K562 (cell line): ENCODE results near the gene INHBC. TPM values are rescaled to one million over a fixed set of nuclear protein-coding genes. Genes with fewer than 3 reads are reported as not detected.

Experiments used
- ATAC-seq: fragments of 200-7000 bp; cut with Tn5 transposase; 3 replicates; pipeline ENCODE4 v1.9.1; 2020; ENCODE audit warnings: moderate library complexity
- BruUV-seq: library from RNA; stranded (reverse); fragments of 400-500 nt; replicated peaks from 2 replicates; lab custom pipeline; 2021; lab: Mats Ljungman, UMichigan
- CTCF ChIA-PET: fragments of 300-600 bp; formaldehyde crosslinking; extraction: SDS; loops from one replicate; lab custom pipeline; 2021; ENCODE audit warnings: low intra/inter-chr PET ratio; lab: Yijun Ruan, JAX
- POLR2A ChIA-PET: fragments of 300-600, 350-650 bp; sonication (Branson Sonifier 250); formaldehyde crosslinking; extraction: SDS; loops from one replicate; lab custom pipeline; 2021; ENCODE audit warnings: antibody characterized with exemption, inconsistent platforms; lab: Yijun Ruan, JAX
- DNase-seq, 4 experiments: peaks; one replicate each; pipeline versions ENCODE4 v3.0.0 to v3.0.0-alpha.2; 2011 to 2018; ENCODE audit warnings: low spot score in 3 of 4, mixed read lengths in 3 of 4; ENCODE audit errors: extremely low read depth in 1 of 4
- FAIRE-seq: peaks from 2 replicates; lab custom pipeline; 2011; peaks lifted over from hg19 to GRCh38; lab: Jason Lieb, UNC
- H2AFZ ChIP-seq: 2 replicates; pipeline ENCODE4 v1.6.0; 2011; ENCODE audit warnings: low read depth, low read length, control low read depth, inconsistent platforms
- H3K27ac ChIP-seq: fragments of 200-600 bp; 3 replicates; pipeline ENCODE4 v1.8.0; 2011; ENCODE audit warnings: low read depth, mild to moderate bottlenecking, control low read depth, inconsistent platforms, low read length, moderate library complexity, mixed read lengths; ENCODE audit errors: extremely low read depth
- H3K27me3 ChIP-seq, 2 experiments: fragments of 300-600 bp in 1 of 2; 2 replicates in 1 of 2; 3 replicates in 1 of 2; pipeline versions ENCODE4 v1.6.0 to v1.8.0; 2011; ENCODE audit warnings: inconsistent platforms in 2 of 2, low read length in 2 of 2, mild to moderate bottlenecking in 1 of 2, mixed read lengths in 1 of 2, moderate library complexity in 1 of 2; ENCODE audit not compliant: control insufficient read depth in 2 of 2, insufficient read depth in 2 of 2
- H3K36me3 ChIP-seq: fragments of 300-600 bp; 3 replicates; pipeline ENCODE4 v1.8.0; 2011; ENCODE audit warnings: mild to moderate bottlenecking, low read length, inconsistent platforms; ENCODE audit not compliant: control insufficient read depth, insufficient read depth
- H3K4me1 ChIP-seq, 2 experiments: fragments of 200-600 bp in 1 of 2; replicated peaks in 1 of 2; 2 replicates in 1 of 2; 3 replicates in 1 of 2; pipeline versions ENCODE4 v1.5.1 to v1.8.0; 2011; ENCODE audit warnings: inconsistent platforms in 2 of 2, low read length in 2 of 2, mild to moderate bottlenecking in 1 of 2, mixed read lengths in 1 of 2, moderate library complexity in 1 of 2; ENCODE audit not compliant: control insufficient read depth in 2 of 2, insufficient read depth in 2 of 2
- H3K4me2 ChIP-seq: 2 replicates; pipeline ENCODE4 v1.6.1; 2011; ENCODE audit warnings: low read length, control low read depth, inconsistent platforms, mixed read lengths; ENCODE audit not compliant: insufficient read depth
- H3K4me3 ChIP-seq: fragments of 200-600 bp; sonication (generic), shearing (Covaris generic); 2 replicates; pipeline ENCODE4 v1.5.1; 2016; ENCODE audit warnings: control low read depth, inconsistent platforms
- H3K79me2 ChIP-seq: fragments of 200-600 bp; 3 replicates; pipeline ENCODE4 v1.8.0; 2011; ENCODE audit warnings: low read length, inconsistent platforms; ENCODE audit not compliant: control insufficient read depth, insufficient read depth
- H3K9ac ChIP-seq, 2 experiments: 2 replicates each; pipeline versions ENCODE4 v1.6.0 to v1.6.1; 2011; ENCODE audit warnings: low read depth in 2 of 2, low read length in 2 of 2, control low read depth in 1 of 2, inconsistent platforms in 1 of 2, mild to moderate bottlenecking in 1 of 2, mixed read lengths in 1 of 2; ENCODE audit not compliant: insufficient read depth in 1 of 2
- H3K9me1 ChIP-seq: one replicate; pipeline ENCODE4 v1.6.0; 2011; ENCODE audit warnings: inconsistent platforms, mild to moderate bottlenecking, low read length, moderate library complexity; ENCODE audit not compliant: control insufficient read depth, insufficient read depth
- H3K9me3 ChIP-seq: replicated peaks from 2 replicates; pipeline ENCODE4 v1.5.1; 2011; ENCODE audit warnings: low read depth, low read length, inconsistent platforms; ENCODE audit not compliant: control insufficient read depth, insufficient read depth
- H4K20me1 ChIP-seq: replicated peaks from 2 replicates; pipeline ENCODE4 v1.6.1; 2011; ENCODE audit warnings: low read length, inconsistent platforms, mixed read lengths; ENCODE audit not compliant: control insufficient read depth, insufficient read depth
- BRD4 ChIP-seq: fragments of 200-600 bp; sonication (generic); IDR thresholded peaks from 2 replicates; pipeline ENCODE4 v1.6.1; 2017; ENCODE audit warnings: inconsistent platforms
- CHD2 ChIP-seq: IDR thresholded peaks from 2 replicates; pipeline ENCODE4 v1.6.1; 2011; ENCODE audit warnings: low read depth, low read length
- ETS2 ChIP-seq: IDR thresholded peaks from 2 replicates; pipeline ENCODE4 v1.6.1; 2016; ENCODE audit warnings: borderline replicate concordance, missing genetic modification characterization, mild to moderate bottlenecking, moderate library complexity, missing compliant biosample characterization; ENCODE audit not compliant: poor library complexity, severe bottlenecking
- ETV5 ChIP-seq: sonication (generic); formaldehyde crosslinking; IDR thresholded peaks from 2 replicates; pipeline ENCODE4 v1.4.0; 2020; ENCODE audit warnings: low read depth, mild to moderate bottlenecking, missing genetic modification reagents
- MED1 ChIP-seq: sonication (generic); formaldehyde crosslinking; IDR thresholded peaks from 2 replicates; pipeline ENCODE4 v1.8.1; 2023; ENCODE audit warnings: missing genetic modification reagents, borderline replicate concordance
- NR2C1 ChIP-seq, 2 experiments: fragments of 450-650 bp; IDR thresholded peaks; 2 replicates each; pipeline ENCODE4 v1.6.1; 2017; ENCODE audit warnings: mild to moderate bottlenecking in 2 of 2, antibody characterized with exemption in 1 of 2, inconsistent platforms in 1 of 2, missing compliant biosample characterization in 1 of 2, missing genetic modification characterization in 1 of 2
- RBM39 ChIP-seq: fragments of 200-400 bp; formaldehyde crosslinking; optimal IDR thresholded peaks from 2 replicates; pipeline ENCODE3; 2018; ENCODE audit warnings: low read depth, low read length
- SOX6 ChIP-seq: fragments of 450-650 bp; IDR thresholded peaks from 2 replicates; pipeline ENCODE4 v1.6.1; 2014; ENCODE audit warnings: mild to moderate bottlenecking
- WGBS: fragments of 100-300 bp; shearing (Covaris generic); methylation state at CpG from one replicate; pipeline ENCODE4 v1.1.6; 2016; ENCODE audit warnings: low coverage, mixed read lengths; ENCODE audit not compliant: insufficient coverage; ENCODE audit errors: missing lambda C conversion rate; 5-methylcytosine and 5-hydroxymethylcytosine counted together
- in situ Hi-C: fragments of 300-500 bp; cut with MboI; formaldehyde crosslinking; loops from 4 replicates; pipeline ENCODE4 v1.15.0; 2018; ENCODE audit warnings: inconsistent platforms, mixed read lengths
- intact Hi-C: fragments of 100-400 bp; cut with micrococcal nuclease; formaldehyde crosslinking; loops from 2 replicates; pipeline ENCODE4 v1.14.2; 2022
- polyA plus RNA-seq, 8 experiments: library from polyadenylated mRNA; depleted of rRNA in 4 of 8; stranded (reverse) in 5 of 8; unstranded in 3 of 8; fragments of >200 nt; fragmentation: Nextera tagmentation in 2 of 8; fragmentation: Illumina TruSeq in 1 of 8; extraction: Ambion mirVana in 2 of 8; extraction: Trizol in 1 of 8; gene quantifications; 2 replicates each; pipeline versions ENCODE4 v1.2.1 to v1.2.3, GENCODE V29; 2011 to 2014; ENCODE audit warnings: inconsistent platforms in 1 of 8, missing spikeins in 1 of 8
- total RNA-seq, 7 experiments: library from RNA; depleted of rRNA in 6 of 7; stranded (reverse); fragments of >200 nt in 6 of 7; fragmentation: Illumina TruSeq in 2 of 7; extraction: Trizol in 2 of 7; gene quantifications; 2 replicates each; pipeline versions ENCODE4 v1.2.1 to v1.2.3, GENCODE V29; 2011 to 2021; ENCODE audit warnings: low replicate concordance in 1 of 7
- TF ChIP-seq, protein P1 (sequence below): sonication (generic); formaldehyde crosslinking; IDR thresholded peaks from 2 replicates; pipeline ENCODE4 v1.8.0; 2022; ENCODE audit warnings: missing genetic modification reagents, mild to moderate bottlenecking, borderline replicate concordance
- TF ChIP-seq, protein P2 (sequence below): fragments of 250-450 bp; sonication (Bioruptor Pico); IDR thresholded peaks from 2 replicates; pipeline ENCODE4 v1.5.0; 2020; ENCODE audit warnings: mild to moderate bottlenecking, borderline replicate concordance
- TF ChIP-seq, protein P3 (sequence below): IDR thresholded peaks from 2 replicates; pipeline ENCODE4 v1.6.1; 2011; ENCODE audit not compliant: insufficient read length; ENCODE audit errors: extremely low read depth
- TF ChIP-seq, protein P4 (sequence below): fragments of 450-650 bp; formaldehyde crosslinking; IDR thresholded peaks from 2 replicates; pipeline ENCODE4 v1.4.0; 2022; ENCODE audit warnings: missing genetic modification characterization

The INHBC gene
- total and polyA plus RNA-seq, 9 of the 15 experiments (the other 6 are each of a cell fraction or from before 2014, with no cell fraction given) = 0.07 to 0.24 (median 0.15) TPM; not detected in 4

DNA sequence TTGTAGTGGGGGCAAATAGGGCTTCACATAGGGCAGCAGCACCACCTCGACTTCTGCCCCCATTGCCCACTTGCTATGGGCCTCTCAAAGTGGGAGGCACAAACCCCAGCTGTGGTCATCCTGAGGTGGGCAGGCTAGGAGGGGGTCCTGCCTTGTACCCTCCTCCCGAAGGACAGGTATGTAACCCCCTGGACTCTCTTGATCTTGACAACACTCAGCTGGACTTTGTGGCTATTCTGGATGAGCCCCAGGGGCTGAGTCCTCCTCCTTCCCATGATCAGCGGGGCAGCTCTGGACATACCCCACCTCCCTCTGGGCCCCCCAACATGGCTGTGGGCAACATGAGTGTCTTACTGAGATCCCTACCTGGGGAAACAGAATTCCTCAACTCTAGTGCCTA is 37.1 kb downstream of the INHBC start (continued):
- TF ChIP-seq, protein P1, sequence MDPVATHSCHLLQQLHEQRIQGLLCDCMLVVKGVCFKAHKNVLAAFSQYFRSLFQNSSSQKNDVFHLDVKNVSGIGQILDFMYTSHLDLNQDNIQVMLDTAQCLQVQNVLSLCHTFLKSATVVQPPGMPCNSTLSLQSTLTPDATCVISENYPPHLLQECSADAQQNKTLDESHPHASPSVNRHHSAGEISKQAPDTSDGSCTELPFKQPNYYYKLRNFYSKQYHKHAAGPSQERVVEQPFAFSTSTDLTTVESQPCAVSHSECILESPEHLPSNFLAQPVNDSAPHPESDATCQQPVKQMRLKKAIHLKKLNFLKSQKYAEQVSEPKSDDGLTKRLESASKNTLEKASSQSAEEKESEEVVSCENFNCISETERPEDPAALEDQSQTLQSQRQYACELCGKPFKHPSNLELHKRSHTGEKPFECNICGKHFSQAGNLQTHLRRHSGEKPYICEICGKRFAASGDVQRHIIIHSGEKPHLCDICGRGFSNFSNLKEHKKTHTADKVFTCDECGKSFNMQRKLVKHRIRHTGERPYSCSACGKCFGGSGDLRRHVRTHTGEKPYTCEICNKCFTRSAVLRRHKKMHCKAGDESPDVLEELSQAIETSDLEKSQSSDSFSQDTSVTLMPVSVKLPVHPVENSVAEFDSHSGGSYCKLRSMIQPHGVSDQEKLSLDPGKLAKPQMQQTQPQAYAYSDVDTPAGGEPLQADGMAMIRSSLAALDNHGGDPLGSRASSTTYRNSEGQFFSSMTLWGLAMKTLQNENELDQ (CRISPR knock-in tag) = no peak
- TF ChIP-seq, protein P2, sequence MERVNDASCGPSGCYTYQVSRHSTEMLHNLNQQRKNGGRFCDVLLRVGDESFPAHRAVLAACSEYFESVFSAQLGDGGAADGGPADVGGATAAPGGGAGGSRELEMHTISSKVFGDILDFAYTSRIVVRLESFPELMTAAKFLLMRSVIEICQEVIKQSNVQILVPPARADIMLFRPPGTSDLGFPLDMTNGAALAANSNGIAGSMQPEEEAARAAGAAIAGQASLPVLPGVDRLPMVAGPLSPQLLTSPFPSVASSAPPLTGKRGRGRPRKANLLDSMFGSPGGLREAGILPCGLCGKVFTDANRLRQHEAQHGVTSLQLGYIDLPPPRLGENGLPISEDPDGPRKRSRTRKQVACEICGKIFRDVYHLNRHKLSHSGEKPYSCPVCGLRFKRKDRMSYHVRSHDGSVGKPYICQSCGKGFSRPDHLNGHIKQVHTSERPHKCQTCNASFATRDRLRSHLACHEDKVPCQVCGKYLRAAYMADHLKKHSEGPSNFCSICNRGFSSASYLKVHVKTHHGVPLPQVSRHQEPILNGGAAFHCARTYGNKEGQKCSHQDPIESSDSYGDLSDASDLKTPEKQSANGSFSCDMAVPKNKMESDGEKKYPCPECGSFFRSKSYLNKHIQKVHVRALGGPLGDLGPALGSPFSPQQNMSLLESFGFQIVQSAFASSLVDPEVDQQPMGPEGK (CRISPR knock-in tag) = no peak
- no peak for TF ChIP-seq MED1

DNA sequence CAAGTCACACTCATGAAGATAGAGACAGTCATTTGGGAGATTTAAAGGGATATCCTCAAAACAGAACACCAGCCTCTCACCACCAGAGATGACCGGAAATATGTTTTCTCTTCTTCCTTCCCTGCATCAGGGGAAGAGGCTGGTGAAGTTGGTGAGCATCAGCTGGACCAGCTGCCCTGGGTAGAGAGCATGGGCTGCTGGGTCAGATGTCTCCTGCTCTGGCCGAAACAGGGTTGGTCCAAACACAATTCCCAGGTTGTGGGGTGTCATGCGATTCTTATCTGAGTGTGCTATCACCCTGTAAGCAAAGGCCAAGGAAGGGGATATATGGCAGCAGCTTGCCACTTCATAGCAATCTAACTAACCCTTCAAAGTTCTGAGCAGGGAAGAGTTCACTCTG is 37.8 kb downstream of the INHBC start:
- CTCF ChIA-PET = no interaction called here
- no peaks in the 10 kb centered on the region for H3K9me3 ChIP-seq
- H4K20me1 ChIP-seq = no peaks in the 10 kb centered on the region
- no peak for DNase-seq
- ATAC-seq = no peak
- H3K4me2 ChIP-seq = no peak overlapping the region
- POLR2A ChIA-PET = interaction anchor here (0.7 to 1.1 kb wide), 3 partner anchors 8 to 10 kb away, joined by 3 to 4 read pairs (median 4); no protein-coding TSS in a partner anchor
- no peaks in the 10 kb centered on the region for H3K36me3 ChIP-seq
- 9% methylated on average over 3 of the region's 3 CpGs for WGBS
- H3K9ac ChIP-seq = no peak overlapping the region
- no peak for FAIRE-seq
- H3K27ac ChIP-seq = no peak overlapping the region
- H3K27me3 ChIP-seq = peaks cover 11 to 35% of the 10 kb centered on the region in 2 experiments; a peak in 4 of 5 replicates
- intact Hi-C loops = no loop called here
- H2AFZ ChIP-seq = no peak overlapping the region
- peaks cover 26 to 38% of the 10 kb centered on the region in 2 experiments for H3K4me1 ChIP-seq
- no peaks in the 10 kb centered on the region for H3K9me1 ChIP-seq
- H3K4me3 ChIP-seq = no peak overlapping the region
- no TSS peak for BruUV-seq
- in situ Hi-C loops = no loop called here
- no peaks in the 10 kb centered on the region for H3K79me2 ChIP-seq
- TF ChIP-seq CHD2 (no peak), ETS2 (tag) (no peak), NR2C1 (IDR thresholded peaks at IDR 0.05) (no peak), NR2C1 (tag; IDR thresholded peaks at IDR 0.05) (no peak), RBM39 (no peak), BRD4 (no peak), SOX6 (no peak), ETV5 (CRISPR knock-in tag) (no peak)
- TF ChIP-seq, protein P3, sequence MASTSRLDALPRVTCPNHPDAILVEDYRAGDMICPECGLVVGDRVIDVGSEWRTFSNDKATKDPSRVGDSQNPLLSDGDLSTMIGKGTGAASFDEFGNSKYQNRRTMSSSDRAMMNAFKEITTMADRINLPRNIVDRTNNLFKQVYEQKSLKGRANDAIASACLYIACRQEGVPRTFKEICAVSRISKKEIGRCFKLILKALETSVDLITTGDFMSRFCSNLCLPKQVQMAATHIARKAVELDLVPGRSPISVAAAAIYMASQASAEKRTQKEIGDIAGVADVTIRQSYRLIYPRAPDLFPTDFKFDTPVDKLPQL = no peak
- TF ChIP-seq, protein P4, sequence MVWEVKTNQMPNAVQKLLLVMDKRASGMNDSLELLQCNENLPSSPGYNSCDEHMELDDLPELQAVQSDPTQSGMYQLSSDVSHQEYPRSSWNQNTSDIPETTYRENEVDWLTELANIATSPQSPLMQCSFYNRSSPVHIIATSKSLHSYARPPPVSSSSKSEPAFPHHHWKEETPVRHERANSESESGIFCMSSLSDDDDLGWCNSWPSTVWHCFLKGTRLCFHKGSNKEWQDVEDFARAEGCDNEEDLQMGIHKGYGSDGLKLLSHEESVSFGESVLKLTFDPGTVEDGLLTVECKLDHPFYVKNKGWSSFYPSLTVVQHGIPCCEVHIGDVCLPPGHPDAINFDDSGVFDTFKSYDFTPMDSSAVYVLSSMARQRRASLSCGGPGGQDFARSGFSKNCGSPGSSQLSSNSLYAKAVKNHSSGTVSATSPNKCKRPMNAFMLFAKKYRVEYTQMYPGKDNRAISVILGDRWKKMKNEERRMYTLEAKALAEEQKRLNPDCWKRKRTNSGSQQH (CRISPR knock-in tag) = no peak
